Lower lobe of right lung (tissue), 2 donors: ENCODE data around the gene ACKR1. TPM values are rescaled to one million over a fixed set of nuclear protein-coding genes. Genes with fewer than 3 reads are reported as not detected.

Experiments used
- ATAC-seq, 2 donors: fragments of 200-7000 bp; cut with Tn5 transposase; one replicate each; pipeline ENCODE4 v1.9.1; 2020 to 2022; ENCODE audit warnings: mild to moderate bottlenecking in 2 of 2, moderate library complexity in 2 of 2
- DNase-seq: peaks from one replicate; pipeline ENCODE4 v3.0.0-alpha.2; 2020
- H3K27ac ChIP-seq: fragments of 200-600 bp; one replicate; pipeline ENCODE4 v1.8.0; 2022
- H3K27me3 ChIP-seq: fragments of 200-600 bp; one replicate; pipeline ENCODE4 v1.8.0; 2022; ENCODE audit warnings: low read depth
- H3K36me3 ChIP-seq: fragments of 200-600 bp; one replicate; pipeline ENCODE4 v1.8.0; 2022; ENCODE audit warnings: mild to moderate bottlenecking
- H3K4me1 ChIP-seq: fragments of 200-600 bp; one replicate; pipeline ENCODE4 v1.8.0; 2022
- H3K4me3 ChIP-seq: fragments of 200-600 bp; one replicate; pipeline ENCODE4 v1.8.0; 2022; ENCODE audit warnings: mild to moderate bottlenecking
- H3K9me3 ChIP-seq: fragments of 200-600 bp; one replicate; pipeline ENCODE4 v1.8.0; 2022
- intact Hi-C: fragments of 100-400 bp; cut with DNase I; formaldehyde crosslinking; loops from one replicate; pipeline ENCODE4 v1.11.0; 2022
- total RNA-seq: library from RNA; stranded (reverse); fragmentation: NEBNext Ultra II Directional; extraction: Animal tissue kit (Norgen Biotek cat#: 25700); gene quantifications from one replicate; pipeline ENCODE4 v1.2.1, GENCODE V29; 2021
- TF ChIP-seq, protein P1 (sequence below): fragments of 200-600 bp; IDR thresholded peaks from one replicate; pipeline ENCODE4 v1.8.0; 2022; ENCODE audit warnings: antibody characterized with exemption, mild to moderate bottlenecking
- donor health status: DM: no; HTN: yes; CAD: no; lungs with severe emphysema.

The ACKR1 gene
- total RNA-seq, 1 donor from 2014 or later = 30.4 TPM

DNA sequence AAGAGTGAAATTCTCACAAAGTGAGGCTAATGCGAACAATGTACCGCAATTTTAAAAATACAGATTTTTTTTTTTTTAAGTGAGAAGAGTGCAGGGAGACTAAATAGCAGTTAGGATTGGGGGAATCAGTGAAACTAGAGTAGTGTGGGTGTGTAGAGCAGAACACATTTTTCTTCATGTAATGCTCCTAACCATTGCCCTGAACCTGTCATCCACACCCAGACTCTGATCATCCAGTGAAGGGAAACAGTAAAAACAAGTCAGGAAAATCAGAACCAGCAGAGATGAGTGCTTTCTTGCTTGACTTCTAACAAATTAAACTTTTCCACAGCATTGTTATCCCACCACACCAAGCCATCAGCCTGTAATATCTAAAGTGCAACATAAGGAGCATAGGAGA, 24.2 kb upstream of the ACKR1 start:
- Histone ChIP-seq H3K4me1 (no peaks in the 10 kb centered on the region), H3K27me3 (peaks cover 3% of the 10 kb centered on the region), H3K27ac (no peak overlapping the region), H3K4me3 (no peak overlapping the region), H3K36me3 (no peaks in the 10 kb centered on the region), H3K9me3 (no peaks in the 10 kb centered on the region)
- DNase-seq (no peak), ATAC-seq (no peak)
- TF ChIP-seq, protein P1, sequence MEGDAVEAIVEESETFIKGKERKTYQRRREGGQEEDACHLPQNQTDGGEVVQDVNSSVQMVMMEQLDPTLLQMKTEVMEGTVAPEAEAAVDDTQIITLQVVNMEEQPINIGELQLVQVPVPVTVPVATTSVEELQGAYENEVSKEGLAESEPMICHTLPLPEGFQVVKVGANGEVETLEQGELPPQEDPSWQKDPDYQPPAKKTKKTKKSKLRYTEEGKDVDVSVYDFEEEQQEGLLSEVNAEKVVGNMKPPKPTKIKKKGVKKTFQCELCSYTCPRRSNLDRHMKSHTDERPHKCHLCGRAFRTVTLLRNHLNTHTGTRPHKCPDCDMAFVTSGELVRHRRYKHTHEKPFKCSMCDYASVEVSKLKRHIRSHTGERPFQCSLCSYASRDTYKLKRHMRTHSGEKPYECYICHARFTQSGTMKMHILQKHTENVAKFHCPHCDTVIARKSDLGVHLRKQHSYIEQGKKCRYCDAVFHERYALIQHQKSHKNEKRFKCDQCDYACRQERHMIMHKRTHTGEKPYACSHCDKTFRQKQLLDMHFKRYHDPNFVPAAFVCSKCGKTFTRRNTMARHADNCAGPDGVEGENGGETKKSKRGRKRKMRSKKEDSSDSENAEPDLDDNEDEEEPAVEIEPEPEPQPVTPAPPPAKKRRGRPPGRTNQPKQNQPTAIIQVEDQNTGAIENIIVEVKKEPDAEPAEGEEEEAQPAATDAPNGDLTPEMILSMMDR = no peak
- intact Hi-C loops = no loop called here

DNA sequence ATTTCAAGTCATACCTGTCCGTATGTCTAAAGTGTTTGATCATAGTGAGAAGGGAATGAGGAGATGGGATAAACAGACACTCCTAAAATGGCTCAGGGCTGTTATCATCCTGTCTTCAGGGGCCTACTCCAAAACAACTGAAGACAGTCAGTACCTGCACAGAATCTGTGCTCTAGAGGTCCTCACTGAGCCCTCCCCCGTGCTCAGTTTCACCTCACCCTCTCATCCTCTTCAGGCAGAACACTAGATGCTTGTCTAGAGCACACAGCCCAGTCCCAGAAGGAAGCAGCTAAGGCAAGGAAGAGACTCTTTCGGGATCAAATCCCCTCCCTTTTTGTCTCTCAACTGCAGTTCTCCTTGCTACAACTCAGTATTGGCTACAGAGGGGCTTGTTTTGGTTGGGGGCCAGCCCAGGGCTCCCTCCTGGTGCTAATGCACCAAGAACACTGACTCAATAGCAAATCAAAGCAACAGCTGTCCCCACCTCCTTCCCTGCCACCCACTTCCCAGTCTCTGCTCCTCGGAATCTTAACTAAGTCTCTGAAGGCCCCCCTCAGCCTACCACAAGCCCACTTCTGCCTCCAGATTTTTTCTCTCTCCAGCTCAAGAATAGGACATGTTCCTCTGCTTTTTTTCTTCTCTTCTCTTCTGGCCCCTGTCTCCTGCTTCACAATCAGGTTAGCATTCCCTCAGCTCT, 23.2 kb upstream of the ACKR1 start:
- intact Hi-C loops = no loop called here
- TF ChIP-seq, protein P1 = no peak
- ATAC-seq (no peak), DNase-seq (no peak)
- no peak overlapping the region for H3K27ac ChIP-seq
- H3K4me3 ChIP-seq = no peak overlapping the region
- H3K36me3 ChIP-seq = no peaks in the 10 kb centered on the region
- H3K27me3 ChIP-seq = peaks cover 6% of the 10 kb centered on the region
- H3K9me3 ChIP-seq = no peaks in the 10 kb centered on the region
- H3K4me1 ChIP-seq = no peaks in the 10 kb centered on the region

DNA sequence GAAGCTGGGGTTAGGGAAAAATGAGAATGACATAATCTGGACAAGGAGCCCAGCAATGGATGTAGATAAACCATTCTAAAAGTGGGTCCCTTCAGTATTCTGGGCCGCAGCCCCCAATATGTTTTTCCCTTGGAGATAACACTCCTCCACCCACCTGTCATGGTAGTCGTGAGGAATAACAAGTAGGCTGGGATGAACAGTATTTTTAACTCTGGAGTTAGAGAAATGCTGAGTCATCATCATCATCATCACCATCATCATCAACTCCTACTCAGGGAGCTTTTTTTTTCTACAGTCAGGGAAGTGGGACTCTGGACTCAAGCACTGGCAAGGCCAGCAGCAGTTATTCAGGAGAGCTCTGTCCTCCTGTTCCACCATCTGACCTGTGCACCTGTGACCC, 20.5 kb upstream of the ACKR1 start:
- Histone ChIP-seq H3K9me3 (no peaks in the 10 kb centered on the region), H3K27me3 (peaks cover 17% of the 10 kb centered on the region)

DNA sequence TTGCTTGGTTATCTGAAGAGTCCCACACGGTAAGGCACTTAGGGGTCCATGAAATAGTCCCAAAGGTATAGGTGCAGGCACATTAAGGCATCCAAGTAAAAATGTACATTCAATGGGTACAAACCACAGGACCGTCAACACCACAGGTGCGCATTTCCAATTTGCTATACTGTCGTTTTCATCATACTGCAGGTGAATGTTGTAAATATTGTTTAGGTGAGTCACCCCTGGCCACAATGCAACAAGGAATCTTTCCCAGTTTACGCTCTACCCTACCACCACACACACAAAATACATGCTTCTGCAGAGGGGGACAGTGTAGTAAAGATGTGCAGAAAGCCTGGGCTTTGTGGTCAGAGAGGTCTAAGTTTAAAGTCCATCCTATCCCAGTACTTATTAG, 19.6 kb upstream of the ACKR1 start:
- DNase-seq = no peak
- Histone ChIP-seq H3K4me3 (no peak overlapping the region), H3K9me3 (no peaks in the 10 kb centered on the region), H3K27me3 (peaks cover 20% of the 10 kb centered on the region), H3K36me3 (no peaks in the 10 kb centered on the region), H3K4me1 (no peaks in the 10 kb centered on the region), H3K27ac (no peak overlapping the region)
- TF ChIP-seq, protein P1 = no peak
- intact Hi-C loops = no loop called here
- ATAC-seq = no peak

More for the DNA sequence above, 20.5 kb upstream of the ACKR1 start:
- ATAC-seq (no peak), DNase-seq (no peak)
- no peak overlapping the region for H3K27ac ChIP-seq
- no peaks in the 10 kb centered on the region for H3K36me3 ChIP-seq
- TF ChIP-seq, protein P1 = no peak
- no peaks in the 10 kb centered on the region for H3K4me1 ChIP-seq
- intact Hi-C loops = no loop called here
- H3K4me3 ChIP-seq = no peak overlapping the region

DNA sequence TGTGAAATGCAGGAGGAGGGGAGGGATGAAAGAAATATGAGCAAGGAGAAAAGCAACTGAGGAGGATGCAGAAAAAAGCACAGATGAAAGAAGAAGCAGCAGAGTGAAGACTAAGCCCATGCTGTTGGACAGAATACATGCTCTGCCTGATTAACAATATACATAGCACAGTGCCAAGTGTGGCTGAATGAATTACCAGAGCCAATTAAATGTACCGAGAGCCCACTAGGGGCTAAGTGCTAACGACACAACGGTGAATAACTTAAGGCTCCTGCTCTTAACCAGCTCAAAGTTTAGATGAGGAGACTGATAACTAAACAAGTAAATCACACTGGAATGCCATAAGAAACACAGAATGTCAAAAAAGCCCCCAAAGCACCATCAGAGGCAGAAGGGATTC, 17.6 kb upstream of the ACKR1 start:
- no peaks in the 10 kb centered on the region for H3K9me3 ChIP-seq
- H3K36me3 ChIP-seq = no peaks in the 10 kb centered on the region
- ATAC-seq (no peak), DNase-seq (no peak)
- H3K27ac ChIP-seq = no peak overlapping the region
- peaks cover 20% of the 10 kb centered on the region for H3K27me3 ChIP-seq
- H3K4me1 ChIP-seq = no peaks in the 10 kb centered on the region
- H3K4me3 ChIP-seq = no peak overlapping the region
- TF ChIP-seq, protein P1 = no peak
- intact Hi-C loops = no loop called here
